Measurements from ENCODE around the gene FAM163B. TPM values are rescaled to one million over a fixed set of nuclear protein-coding genes. Genes with fewer than 3 reads are reported as not detected.

Gene FAM163B
- total and polyA plus RNA-seq, 9 of the 15 experiments (the other 6 are each of a cell fraction or from before 2014, with no cell fraction given), result not detected

DNA sequence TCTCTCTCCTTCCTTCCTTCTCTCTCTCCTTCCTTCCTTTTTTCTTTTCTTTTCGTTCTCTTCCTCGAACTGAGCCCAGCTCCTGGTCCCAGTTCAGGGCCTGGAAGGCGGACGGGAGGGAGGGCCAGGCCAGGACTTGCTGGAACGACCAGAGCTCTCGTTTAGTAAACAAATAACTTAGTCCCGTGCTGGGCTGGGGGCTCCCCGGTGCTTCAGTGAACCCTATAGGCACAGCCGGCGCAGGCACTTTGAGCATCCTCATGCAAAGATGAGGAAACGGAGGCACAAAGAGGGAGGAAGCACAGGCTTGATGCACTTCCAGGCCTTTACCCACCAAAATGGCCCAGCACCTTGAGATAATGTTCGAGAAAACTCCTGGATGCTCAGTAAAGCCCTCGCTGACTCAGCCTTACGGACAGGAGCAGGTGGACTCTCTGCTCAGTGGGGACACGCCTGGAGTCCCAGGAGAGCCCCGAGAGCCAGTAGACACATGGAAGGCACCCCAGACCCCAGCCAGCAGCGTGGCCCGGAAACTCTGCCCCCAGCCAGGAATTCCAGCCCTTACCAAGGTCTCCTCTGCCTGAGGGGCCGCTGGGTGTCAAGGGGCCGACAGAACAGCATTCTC, 18.8 kb downstream of the FAM163B start:
- H3K27ac ChIP-seq (ENCODE audit: extremely low read depth, low read depth, low read length), result no peak overlapping the region
- in situ Hi-C loops (cut with MboI), result no loop called here
- DNase-seq (ENCODE audit: extremely low read depth in 1 of 4, low spot score in 3 of 4), result no peak
- no peak overlapping the region for H3K9ac ChIP-seq (ENCODE audit: insufficient read depth in 1 of 2, low read depth in 2 of 2, low read length in 2 of 2)
- H3K4me3 ChIP-seq, result no peak overlapping the region
- H3K36me3 ChIP-seq (ENCODE audit: control insufficient read depth, insufficient read depth, low read length), result no peaks in the 10 kb centered on the region
- no peak for FAIRE-seq
- H2AFZ ChIP-seq (ENCODE audit: low read depth, low read length), result no peak overlapping the region
- no peak for ATAC-seq
- CTCF ChIA-PET (ENCODE audit: low intra/inter-chr PET ratio), result no interaction called here
- H3K79me2 ChIP-seq (ENCODE audit: control insufficient read depth, insufficient read depth, low read length), result no peaks in the 10 kb centered on the region
- H3K27me3 ChIP-seq (ENCODE audit: control insufficient read depth in 2 of 2, insufficient read depth in 2 of 2, low read length in 2 of 2), result peaks cover under 1 to 47% of the 10 kb centered on the region in 2 experiments; a peak in 3 of 5 replicates
- BruUV-seq (replicated peaks), result no TSS peak
- POLR2A ChIA-PET, result no interaction called here
- peaks cover 4% of the 10 kb centered on the region for H3K9me3 ChIP-seq (replicated peaks; ENCODE audit: control insufficient read depth, insufficient read depth, low read depth, low read length)
- no peak overlapping the region for H3K4me2 ChIP-seq (ENCODE audit: insufficient read depth, low read length)
- H3K4me1 ChIP-seq (replicated peaks in 1 of 2; ENCODE audit: control insufficient read depth in 2 of 2, insufficient read depth in 2 of 2, low read length in 2 of 2), result no peaks in the 10 kb centered on the region
- intact Hi-C loops (cut with micrococcal nuclease), result no loop called here
- peaks cover 4% of the 10 kb centered on the region; the same call in 1 of the 2 replicates for H4K20me1 ChIP-seq (replicated peaks; ENCODE audit: control insufficient read depth, insufficient read depth, low read length)
- no peaks in the 10 kb centered on the region for H3K9me1 ChIP-seq (ENCODE audit: control insufficient read depth, insufficient read depth, low read length)
- 4% methylated on average over 18 of the region's 20 CpGs for WGBS (ENCODE audit: insufficient coverage, low coverage, missing lambda C conversion rate)
- TF ChIP-seq ARID1B (IDR thresholded peaks at IDR 0.05) (no peak), NRF1 (conservative IDR thresholded peaks at IDR 0.05 in 1 of 2, IDR thresholded peaks at IDR 0.05 in 1 of 2) (no peak), ZNF780A (CRISPR knock-in tag; IDR thresholded peaks at IDR 0.05) (no peak), EP400 (IDR thresholded peaks at IDR 0.05) (no peak)
- TF ChIP-seq, protein P1, sequence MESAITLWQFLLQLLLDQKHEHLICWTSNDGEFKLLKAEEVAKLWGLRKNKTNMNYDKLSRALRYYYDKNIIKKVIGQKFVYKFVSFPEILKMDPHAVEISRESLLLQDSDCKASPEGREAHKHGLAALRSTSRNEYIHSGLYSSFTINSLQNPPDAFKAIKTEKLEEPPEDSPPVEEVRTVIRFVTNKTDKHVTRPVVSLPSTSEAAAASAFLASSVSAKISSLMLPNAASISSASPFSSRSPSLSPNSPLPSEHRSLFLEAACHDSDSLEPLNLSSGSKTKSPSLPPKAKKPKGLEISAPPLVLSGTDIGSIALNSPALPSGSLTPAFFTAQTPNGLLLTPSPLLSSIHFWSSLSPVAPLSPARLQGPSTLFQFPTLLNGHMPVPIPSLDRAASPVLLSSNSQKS (CRISPR knock-in tag; IDR thresholded peaks at IDR 0.05), result no peak
- TF ChIP-seq, protein P2, sequence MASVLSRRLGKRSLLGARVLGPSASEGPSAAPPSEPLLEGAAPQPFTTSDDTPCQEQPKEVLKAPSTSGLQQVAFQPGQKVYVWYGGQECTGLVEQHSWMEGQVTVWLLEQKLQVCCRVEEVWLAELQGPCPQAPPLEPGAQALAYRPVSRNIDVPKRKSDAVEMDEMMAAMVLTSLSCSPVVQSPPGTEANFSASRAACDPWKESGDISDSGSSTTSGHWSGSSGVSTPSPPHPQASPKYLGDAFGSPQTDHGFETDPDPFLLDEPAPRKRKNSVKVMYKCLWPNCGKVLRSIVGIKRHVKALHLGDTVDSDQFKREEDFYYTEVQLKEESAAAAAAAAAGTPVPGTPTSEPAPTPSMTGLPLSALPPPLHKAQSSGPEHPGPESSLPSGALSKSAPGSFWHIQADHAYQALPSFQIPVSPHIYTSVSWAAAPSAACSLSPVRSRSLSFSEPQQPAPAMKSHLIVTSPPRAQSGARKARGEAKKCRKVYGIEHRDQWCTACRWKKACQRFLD (CRISPR knock-in tag; IDR thresholded peaks at IDR 0.05), result no peak
- TF ChIP-seq, protein P3, sequence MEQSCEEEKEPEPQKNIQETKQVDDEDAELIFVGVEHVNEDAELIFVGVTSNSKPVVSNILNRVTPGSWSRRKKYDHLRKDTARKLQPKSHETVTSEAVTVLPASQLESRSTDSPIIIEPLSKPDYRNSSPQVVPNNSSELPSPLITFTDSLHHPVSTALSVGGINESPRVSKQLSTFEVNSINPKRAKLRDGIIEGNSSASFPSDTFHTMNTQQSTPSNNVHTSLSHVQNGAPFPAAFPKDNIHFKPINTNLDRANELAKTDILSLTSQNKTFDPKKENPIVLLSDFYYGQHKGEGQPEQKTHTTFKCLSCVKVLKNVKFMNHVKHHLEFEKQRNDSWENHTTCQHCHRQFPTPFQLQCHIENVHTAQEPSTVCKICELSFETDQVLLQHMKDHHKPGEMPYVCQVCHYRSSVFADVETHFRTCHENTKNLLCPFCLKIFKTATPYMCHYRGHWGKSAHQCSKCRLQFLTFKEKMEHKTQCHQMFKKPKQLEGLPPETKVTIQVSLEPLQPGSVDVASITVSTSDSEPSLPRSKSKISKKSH (CRISPR knock-in tag; IDR thresholded peaks at IDR 0.05), result no peak
- TF ChIP-seq, protein P4, sequence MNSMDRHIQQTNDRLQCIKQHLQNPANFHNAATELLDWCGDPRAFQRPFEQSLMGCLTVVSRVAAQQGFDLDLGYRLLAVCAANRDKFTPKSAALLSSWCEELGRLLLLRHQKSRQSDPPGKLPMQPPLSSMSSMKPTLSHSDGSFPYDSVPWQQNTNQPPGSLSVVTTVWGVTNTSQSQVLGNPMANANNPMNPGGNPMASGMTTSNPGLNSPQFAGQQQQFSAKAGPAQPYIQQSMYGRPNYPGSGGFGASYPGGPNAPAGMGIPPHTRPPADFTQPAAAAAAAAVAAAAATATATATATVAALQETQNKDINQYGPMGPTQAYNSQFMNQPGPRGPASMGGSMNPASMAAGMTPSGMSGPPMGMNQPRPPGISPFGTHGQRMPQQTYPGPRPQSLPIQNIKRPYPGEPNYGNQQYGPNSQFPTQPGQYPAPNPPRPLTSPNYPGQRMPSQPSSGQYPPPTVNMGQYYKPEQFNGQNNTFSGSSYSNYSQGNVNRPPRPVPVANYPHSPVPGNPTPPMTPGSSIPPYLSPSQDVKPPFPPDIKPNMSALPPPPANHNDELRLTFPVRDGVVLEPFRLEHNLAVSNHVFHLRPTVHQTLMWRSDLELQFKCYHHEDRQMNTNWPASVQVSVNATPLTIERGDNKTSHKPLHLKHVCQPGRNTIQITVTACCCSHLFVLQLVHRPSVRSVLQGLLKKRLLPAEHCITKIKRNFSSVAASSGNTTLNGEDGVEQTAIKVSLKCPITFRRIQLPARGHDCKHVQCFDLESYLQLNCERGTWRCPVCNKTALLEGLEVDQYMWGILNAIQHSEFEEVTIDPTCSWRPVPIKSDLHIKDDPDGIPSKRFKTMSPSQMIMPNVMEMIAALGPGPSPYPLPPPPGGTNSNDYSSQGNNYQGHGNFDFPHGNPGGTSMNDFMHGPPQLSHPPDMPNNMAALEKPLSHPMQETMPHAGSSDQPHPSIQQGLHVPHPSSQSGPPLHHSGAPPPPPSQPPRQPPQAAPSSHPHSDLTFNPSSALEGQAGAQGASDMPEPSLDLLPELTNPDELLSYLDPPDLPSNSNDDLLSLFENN (IDR thresholded peaks at IDR 0.05; ENCODE audit: low read depth in 2 of 2, low read length in 2 of 2), result no peak
- TF ChIP-seq, protein P5, sequence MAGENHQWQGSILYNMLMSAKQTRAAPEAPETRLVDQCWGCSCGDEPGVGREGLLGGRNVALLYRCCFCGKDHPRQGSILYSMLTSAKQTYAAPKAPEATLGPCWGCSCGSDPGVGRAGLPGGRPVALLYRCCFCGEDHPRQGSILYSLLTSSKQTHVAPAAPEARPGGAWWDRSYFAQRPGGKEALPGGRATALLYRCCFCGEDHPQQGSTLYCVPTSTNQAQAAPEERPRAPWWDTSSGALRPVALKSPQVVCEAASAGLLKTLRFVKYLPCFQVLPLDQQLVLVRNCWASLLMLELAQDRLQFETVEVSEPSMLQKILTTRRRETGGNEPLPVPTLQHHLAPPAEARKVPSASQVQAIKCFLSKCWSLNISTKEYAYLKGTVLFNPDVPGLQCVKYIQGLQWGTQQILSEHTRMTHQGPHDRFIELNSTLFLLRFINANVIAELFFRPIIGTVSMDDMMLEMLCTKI (IDR thresholded peaks at IDR 0.05; ENCODE audit: partially characterized antibody), result no peak
- TF ChIP-seq, protein P6, sequence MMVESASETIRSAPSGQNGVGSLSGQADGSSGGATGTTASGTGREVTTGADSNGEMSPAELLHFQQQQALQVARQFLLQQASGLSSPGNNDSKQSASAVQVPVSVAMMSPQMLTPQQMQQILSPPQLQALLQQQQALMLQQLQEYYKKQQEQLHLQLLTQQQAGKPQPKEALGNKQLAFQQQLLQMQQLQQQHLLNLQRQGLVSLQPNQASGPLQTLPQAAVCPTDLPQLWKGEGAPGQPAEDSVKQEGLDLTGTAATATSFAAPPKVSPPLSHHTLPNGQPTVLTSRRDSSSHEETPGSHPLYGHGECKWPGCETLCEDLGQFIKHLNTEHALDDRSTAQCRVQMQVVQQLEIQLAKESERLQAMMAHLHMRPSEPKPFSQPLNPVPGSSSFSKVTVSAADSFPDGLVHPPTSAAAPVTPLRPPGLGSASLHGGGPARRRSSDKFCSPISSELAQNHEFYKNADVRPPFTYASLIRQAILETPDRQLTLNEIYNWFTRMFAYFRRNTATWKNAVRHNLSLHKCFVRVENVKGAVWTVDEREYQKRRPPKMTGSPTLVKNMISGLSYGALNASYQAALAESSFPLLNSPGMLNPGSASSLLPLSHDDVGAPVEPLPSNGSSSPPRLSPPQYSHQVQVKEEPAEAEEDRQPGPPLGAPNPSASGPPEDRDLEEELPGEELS (CRISPR knock-in tag; IDR thresholded peaks at IDR 0.05; ENCODE audit: borderline replicate concordance), result no peak

Data from K562 (cell line).